Activated CD4-positive, alpha-beta T cell treated with anti-CD3 and anti-CD28 coated beads, Interleukin-2, amount 50 U/mL, for 24 hours (primary cell): Measurements from ENCODE around the gene CDK16.
"Not testable (repeated sequence)": the region's sequence is repeated elsewhere in the genome, so short reads cannot be mapped to it uniquely, and the experiment has no call there.

Source experiments
- DNase-seq, 2 donors: peaks; one replicate each; pipeline ENCODE4 v3.0.0-alpha.2; 2020; ENCODE audit warnings: low read depth in 1 of 2, low spot score in 1 of 2

Gene CDK16

GRCh38 chrX:47247206-47247998 lies 28.9 kb downstream of the CDK16 start:
- DNase-seq, result no peak

- DNase-seq, result no peak
Observed at GRCh38 chrX:47247999-47248320, 29.5 kb downstream of the CDK16 start.

- no peak for DNase-seq
Observed at GRCh38 chrX:47248576-47248975, 30.1 kb downstream of the CDK16 start.

- no peak for DNase-seq
Observed at GRCh38 chrX:47250017-47250347, 31.5 kb downstream of the CDK16 start.

DNA sequence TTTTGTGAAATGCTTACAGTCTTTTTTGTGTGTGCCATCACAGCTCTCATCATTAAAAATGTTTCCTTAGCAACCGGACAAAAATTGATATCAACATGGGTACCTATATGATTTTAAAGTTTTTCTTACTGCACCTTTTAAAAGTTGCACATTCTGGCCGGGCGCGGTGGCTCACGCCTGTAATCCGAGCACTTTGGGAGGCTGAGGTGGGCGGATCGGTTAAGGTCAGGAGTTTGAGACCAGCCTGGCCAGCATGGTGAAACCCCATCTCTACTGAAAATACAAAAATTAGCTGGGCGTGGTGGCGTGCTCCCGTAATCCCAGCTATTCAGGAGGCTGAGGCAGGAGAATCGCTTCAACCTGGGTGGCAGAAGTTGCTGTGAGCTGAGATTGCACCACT lies 39.1 kb downstream of the CDK16 start:
- not testable (repeated sequence) for DNase-seq

DNA sequence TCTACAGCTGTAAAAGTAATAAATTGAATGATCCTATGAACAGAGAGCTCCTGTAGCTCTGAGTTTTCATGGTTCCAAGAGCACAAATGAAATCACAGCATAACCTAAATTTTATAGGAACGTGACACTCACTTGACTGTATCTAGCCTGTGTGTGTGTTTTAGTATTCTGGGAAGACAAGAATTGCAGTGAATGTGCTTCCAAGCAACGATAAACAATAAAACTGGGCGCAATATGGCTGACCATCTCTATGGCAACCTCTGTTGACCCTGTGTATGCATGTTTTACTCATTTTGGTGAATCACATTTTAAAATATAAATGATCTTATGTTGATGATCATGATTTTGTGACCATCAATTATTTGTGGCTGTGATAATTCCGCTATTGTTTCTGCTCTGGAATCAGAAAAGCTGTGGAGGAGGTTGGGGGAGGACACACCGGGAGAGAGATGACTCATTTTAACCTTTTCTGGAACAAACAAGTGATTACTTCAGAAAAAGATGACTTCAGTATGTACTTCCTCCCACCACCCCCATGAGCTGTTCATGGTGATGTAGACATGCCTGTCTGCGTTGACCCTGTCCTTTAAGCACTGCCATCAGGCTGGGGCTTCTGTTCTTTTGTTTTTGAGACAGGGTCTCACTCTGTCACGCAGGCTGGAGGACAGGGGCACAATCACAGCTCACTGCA lies 46.1 kb downstream of the CDK16 start:
- DNase-seq, result no peak

GRCh38 chrX:47266643-47267042 lies 48.2 kb downstream of the CDK16 start:
- no peak for DNase-seq

- no peak for DNase-seq
Observed at GRCh38 chrX:47272013-47272408, 53.5 kb downstream of the CDK16 start.

GRCh38 chrX:47273011-47273730 lies 54.7 kb downstream of the CDK16 start:
- no peak for DNase-seq

GRCh38 chrX:47278691-47279090 lies 60.2 kb downstream of the CDK16 start:
- DNase-seq, result no peak
